ENCODE measurements around the gene OTUD7B. TPM values are rescaled to one million over a fixed set of nuclear protein-coding genes. Genes with fewer than 3 reads are reported as not detected.
"Not testable (repeated sequence)": the region's sequence is repeated elsewhere in the genome, so short reads cannot be mapped to it uniquely, and the experiment has no call there.

Gene OTUD7B
- 0.54 TPM for total RNA-seq

- DNase-seq (ENCODE audit: low read depth in 2 of 3, low spot score in 2 of 3): peak; percentile 25 to 46 (median 46)
Observed at GRCh38 chr1:150010393-150011115, at the start of gene OTUD7B. OTUD7B (minus strand) TSS chr1:150010726; CDS start chr1:149977510, 33,216 bp downstream.

- no peak for DNase-seq (ENCODE audit: low read depth in 2 of 3, low spot score in 2 of 3)
Observed at GRCh38 chr1:150060260-150060659, 49.7 kb upstream of the OTUD7B start.

- no peak for DNase-seq (ENCODE audit: low read depth in 2 of 3, low spot score in 2 of 3)
Observed at GRCh38 chr1:150056407-150056806, 45.9 kb upstream of the OTUD7B start.

GRCh38 chr1:150055507-150055906, 45.0 kb upstream of the OTUD7B start:
- not testable (repeated sequence) for DNase-seq (ENCODE audit: low read depth in 2 of 3, low spot score in 2 of 3)

GRCh38 chr1:150053926-150054325, 43.4 kb upstream of the OTUD7B start:
- DNase-seq (ENCODE audit: low read depth in 2 of 3, low spot score in 2 of 3): peak in 1 of 3 donors; percentile 50

DNA sequence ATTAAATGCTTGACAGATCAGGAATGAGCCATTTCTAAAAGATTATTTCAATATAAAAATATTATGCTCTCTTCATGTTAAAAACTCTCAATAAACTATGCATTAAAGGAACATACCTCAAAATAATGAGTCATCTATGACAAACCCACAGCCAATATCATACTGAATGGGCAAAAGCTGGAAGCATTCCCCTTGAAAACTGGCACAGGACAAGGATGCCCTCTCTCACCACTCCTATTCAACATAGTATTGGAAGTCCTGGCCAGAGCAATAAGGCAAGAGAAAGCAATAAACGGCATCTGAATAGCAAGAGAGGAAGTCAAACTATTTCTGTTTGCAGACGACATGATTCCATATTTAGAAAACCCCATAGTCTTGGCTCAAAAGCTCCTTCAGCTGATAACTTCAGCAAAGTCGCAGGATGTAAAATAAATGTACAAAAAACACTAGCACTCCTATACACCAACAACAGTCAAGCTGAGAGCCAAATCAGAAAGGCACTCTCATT, 41.4 kb upstream of the OTUD7B start:
- not testable (repeated sequence) for DNase-seq (ENCODE audit: low read depth in 2 of 3, low spot score in 2 of 3)

DNA sequence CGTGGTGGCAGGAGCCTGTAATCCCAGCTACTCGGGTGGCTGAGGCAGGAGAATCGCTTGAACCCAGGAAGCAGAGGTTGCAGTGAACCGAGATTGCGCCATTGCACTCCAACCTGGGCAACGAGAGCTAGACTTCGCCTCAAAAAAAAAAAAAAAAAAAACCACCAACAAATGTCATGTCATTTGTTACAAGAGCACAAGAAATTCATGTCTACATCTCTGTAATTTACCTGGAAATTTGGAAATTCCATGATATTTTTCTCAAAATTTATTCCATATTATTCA, 40.5 kb upstream of the OTUD7B start:
- DNase-seq (ENCODE audit: low read depth in 2 of 3, low spot score in 2 of 3): no peak

DNA sequence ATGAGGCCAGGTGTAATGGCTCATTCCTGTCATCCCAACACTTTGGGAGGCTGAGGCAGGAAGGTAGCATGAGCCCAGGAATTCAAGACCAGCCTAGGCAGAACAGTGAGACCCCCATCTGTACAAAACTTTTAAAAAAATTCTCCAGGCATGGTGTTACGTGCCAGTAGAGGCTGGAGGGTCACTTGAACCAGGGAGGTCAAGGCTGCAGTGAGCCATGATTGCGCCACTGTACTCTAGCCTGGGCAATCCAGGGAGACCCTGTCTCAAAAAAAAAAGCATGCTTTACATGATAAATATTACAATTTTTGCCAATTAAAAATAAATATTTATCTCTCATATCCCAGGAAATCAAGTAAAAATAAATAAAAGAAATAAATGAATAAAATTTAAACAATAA, 39.4 kb upstream of the OTUD7B start:
- DNase-seq (ENCODE audit: low read depth in 2 of 3, low spot score in 2 of 3): no peak

- no peak for DNase-seq (ENCODE audit: low read depth in 2 of 3, low spot score in 2 of 3)
Observed at GRCh38 chr1:150034336-150034735, 23.8 kb upstream of the OTUD7B start.

DNA sequence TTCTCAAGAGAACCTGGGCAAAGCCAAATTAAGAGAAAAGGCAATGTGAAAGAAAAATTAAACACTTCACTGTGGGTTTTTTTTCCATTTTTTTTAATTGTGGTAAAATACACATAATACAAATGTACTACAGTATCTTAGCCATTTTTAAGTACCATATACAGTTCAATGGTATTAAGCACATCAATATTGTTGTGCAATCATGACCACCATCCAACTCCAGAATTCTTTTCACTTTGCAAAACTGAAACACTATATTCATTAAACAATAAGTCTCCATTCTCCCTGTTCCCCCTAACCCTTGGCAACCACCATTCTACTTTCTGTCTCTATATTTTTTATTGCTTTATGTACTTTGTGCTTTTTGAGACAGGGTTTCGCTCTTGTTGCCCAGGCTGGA, 17.8 kb upstream of the OTUD7B start:
- DNase-seq (ENCODE audit: low read depth in 2 of 3, low spot score in 2 of 3): no peak

GRCh38 chr1:150024156-150024555, 13.6 kb upstream of the OTUD7B start:
- no peak for DNase-seq (ENCODE audit: low read depth in 2 of 3, low spot score in 2 of 3)

DNA sequence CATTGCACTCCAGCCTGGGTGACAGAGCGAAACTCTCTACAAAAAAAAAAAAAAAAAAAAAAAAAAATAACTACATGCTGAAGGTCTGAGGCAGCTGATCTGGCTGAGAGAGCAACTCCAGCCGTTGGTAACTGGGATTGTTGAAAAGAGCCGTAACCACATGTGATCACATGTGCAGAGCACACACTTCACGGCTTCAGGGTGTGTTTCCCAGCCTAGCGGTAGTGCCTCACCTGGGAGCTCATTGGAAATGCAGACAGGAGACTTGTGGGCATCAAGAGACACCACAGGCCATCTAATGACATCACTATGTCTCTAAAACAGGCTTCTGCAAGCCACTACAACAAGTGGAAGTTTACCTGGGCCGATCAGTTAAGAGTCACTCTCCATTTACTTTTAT, 11.8 kb upstream of the OTUD7B start:
- DNase-seq (ENCODE audit: low read depth in 2 of 3, low spot score in 2 of 3): no peak

DNA sequence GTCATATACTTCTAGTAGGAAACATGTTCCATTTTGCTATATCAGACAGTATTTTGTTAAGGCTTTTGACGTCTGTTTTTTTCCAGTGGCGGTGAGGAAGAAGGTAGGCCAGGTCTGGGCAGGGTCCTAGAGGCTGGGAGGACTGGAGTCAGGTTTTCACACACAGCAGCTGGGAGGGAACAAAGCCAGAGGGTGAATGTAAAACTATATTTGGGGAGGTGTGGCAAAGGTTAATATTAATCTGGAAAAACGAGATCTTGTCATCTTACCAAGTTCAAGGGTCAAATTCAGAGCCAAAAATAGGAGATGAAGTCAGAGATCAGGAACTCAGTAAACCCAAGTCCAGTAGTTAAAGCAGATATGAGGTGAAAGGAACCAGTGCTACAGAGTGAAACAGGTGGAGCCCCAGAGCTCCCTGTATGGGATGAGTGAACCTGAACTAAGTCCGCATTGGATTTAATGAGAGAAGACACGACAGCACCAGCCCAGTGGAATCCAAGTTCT, 10.7 kb upstream of the OTUD7B start:
- DNase-seq (ENCODE audit: low read depth in 2 of 3, low spot score in 2 of 3): no peak

- no peak for DNase-seq (ENCODE audit: low read depth in 2 of 3, low spot score in 2 of 3)
Observed at GRCh38 chr1:150020711-150021110, 10.2 kb upstream of the OTUD7B start.

- no peak for DNase-seq (ENCODE audit: low read depth in 2 of 3, low spot score in 2 of 3)
Observed at GRCh38 chr1:150018165-150018564, 7.6 kb upstream of the OTUD7B start.

- no peak for DNase-seq (ENCODE audit: low read depth in 2 of 3, low spot score in 2 of 3)
Observed at GRCh38 chr1:150017206-150017750, 6.8 kb upstream of the OTUD7B start.

DNA sequence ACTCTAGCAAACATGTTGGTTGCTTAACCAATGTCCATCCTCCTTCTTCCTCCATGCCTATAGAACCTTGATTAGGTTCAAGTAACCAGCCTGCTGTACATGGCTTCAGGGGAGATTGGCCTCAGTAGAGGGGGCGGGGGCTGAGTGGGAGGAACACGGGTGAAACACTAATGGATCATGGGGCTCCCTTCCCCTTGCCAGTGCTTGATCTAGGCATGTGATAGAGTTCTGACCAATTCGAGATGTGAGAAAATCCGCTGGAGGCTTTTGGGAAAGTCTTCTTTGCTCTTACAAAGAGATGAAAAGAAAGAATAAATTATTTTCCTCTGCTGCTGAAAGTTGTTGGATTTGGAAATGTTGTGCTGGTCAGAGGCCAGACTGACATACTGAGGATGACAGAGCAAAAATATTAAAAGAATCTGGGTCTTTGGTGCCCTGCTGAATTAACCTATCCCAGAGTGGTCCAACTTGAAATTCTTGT, 5.2 kb upstream of the OTUD7B start:
- DNase-seq (ENCODE audit: low read depth in 2 of 3, low spot score in 2 of 3): no peak

- DNase-seq (ENCODE audit: low read depth in 2 of 3, low spot score in 2 of 3): no peak
Observed at GRCh38 chr1:150012611-150013010, 2.1 kb upstream of the OTUD7B start.

DNA sequence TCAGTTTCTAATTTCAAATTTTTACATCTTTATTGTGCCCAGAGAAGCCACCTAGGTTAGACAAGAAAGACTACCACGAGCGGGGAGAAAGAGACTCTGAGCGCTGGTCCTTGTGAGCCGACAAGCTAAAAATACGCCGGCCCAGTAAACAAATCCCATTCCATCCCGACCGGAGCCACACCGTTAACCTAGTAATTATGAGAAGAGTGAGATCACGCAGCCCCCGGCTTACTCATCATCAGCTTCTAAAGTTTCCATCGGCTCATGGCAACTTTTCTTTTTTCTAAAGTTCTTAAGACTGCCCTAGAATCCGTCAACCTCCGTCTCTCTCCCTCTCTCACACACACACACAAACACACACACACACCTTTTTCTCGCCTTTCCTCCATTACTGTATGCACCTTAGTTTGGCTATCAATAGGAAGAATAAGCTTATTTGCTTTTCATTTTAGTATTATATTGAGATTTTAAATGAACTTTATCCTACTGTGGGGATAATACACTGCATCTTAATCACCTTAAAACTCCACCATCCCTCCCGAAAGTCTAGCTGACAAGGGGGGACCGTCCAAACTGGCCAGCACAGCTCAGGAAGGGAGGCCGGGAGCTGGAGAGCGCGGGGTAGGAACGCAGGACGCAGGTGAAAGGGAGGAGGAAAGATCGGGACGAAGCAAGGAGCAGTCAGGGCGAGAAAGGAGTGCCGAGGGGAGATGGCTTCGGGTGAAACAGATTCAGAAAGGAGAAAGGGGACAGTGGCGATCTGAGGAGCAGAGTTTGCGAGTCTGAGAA, 728 bp downstream of the OTUD7B start:
- DNase-seq (ENCODE audit: low read depth in 2 of 3, low spot score in 2 of 3): peak in 2 of 3 donors; percentile 42 to 48

GRCh38 chr1:150008699-150009098, 1.8 kb downstream of the OTUD7B start:
- no peak for DNase-seq (ENCODE audit: low read depth in 2 of 3, low spot score in 2 of 3)

DNA sequence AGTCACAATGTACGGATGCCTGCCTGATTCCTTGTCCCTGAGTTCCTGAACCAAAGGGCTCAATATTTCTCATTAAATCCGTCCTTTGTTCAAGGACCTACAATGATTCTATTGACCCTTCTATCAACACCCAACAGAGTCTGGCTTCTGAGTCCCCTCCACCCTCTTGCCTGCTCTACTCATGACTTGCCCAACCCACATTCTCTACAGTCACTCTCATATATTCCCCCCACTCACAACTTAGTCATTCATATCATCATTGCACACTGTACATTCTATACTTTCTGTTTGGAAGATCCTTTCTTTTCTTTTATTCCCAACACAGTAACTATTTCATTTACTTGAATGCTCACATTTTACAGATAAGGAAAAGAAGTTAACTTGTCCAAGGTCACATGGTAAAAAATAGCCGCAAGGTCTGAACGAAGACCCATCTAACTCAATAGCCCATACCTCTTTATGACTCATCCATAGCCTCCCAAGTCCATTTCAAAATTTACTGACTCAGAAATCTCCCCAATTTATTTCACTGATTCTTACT, 3.6 kb downstream of the OTUD7B start:
- DNase-seq (ENCODE audit: low read depth in 2 of 3, low spot score in 2 of 3): no peak
